Ishikawa (cell line): ENCODE results near the gene CLEC7A.

Source experiments
- EP300 ChIP-seq: IDR thresholded peaks from 2 replicates; pipeline ENCODE4 v1.6.1; 2012; ENCODE audit warnings: borderline replicate concordance
- RAD21 ChIP-seq: IDR thresholded peaks from 2 replicates; pipeline ENCODE4 v1.6.1; 2012; ENCODE audit warnings: low read depth
- TAF1 ChIP-seq: IDR thresholded peaks from 2 replicates; pipeline ENCODE4 v1.6.1; 2012; ENCODE audit warnings: low read depth, mild to moderate bottlenecking

- TF ChIP-seq RAD21 (peak; percentile 75), TAF1 (no peak), EP300 (no peak)
These were observed 23.5 kb upstream of the CLEC7A start for GRCh38 chr12:10153271-10154144.
